A549 (cell line): Measurements from ENCODE around the gene KRTAP20-3.

Experiments used
- BCL3 ChIP-seq: fragments of >200 bp; sonication (Bioruptor Twin); formaldehyde crosslinking; IDR thresholded peaks from 3 replicates; pipeline ENCODE4 v1.6.1; 2016
- CBX8 ChIP-seq: fragments of 200-600 bp; sonication (generic); IDR thresholded peaks from 2 replicates; pipeline ENCODE4 v1.6.1; 2016
- CEBPB ChIP-seq, 2 experiments: fragments of >200 bp in 1 of 2; sonication (Bioruptor Twin) in 1 of 2; formaldehyde crosslinking in 1 of 2; IDR thresholded peaks; 2 replicates each; pipeline ENCODE4 v1.6.1; 2012 to 2016
- CTCF ChIP-seq: fragments of >200 bp; sonication (Bioruptor Twin); formaldehyde crosslinking; IDR thresholded peaks from 3 replicates; pipeline ENCODE4 v1.5.1; 2016
- ELK1 ChIP-seq: fragments of 150-350 bp; IDR thresholded peaks from 2 replicates; pipeline ENCODE4 v1.6.1; 2014; ENCODE audit warnings: low read depth, mild to moderate bottlenecking, low read length
- ESRRA ChIP-seq: fragments of 150-350 bp; IDR thresholded peaks from 2 replicates; pipeline ENCODE4 v1.6.1; 2014; ENCODE audit warnings: mild to moderate bottlenecking, low read length, borderline replicate concordance
- FOXS1 ChIP-seq: fragments of 250-450 bp; sonication (Bioruptor Pico); IDR thresholded peaks from 2 replicates; pipeline ENCODE4 v1.5.0; 2020; ENCODE audit warnings: mild to moderate bottlenecking, moderate library complexity
- MYC ChIP-seq: IDR thresholded peaks from 2 replicates; pipeline ENCODE4 v1.6.1; 2012; ENCODE audit warnings: mild to moderate bottlenecking, inconsistent platforms, low read length, improper control_type of control experiment, borderline replicate concordance
- NPAS2 ChIP-seq: fragments of 250-450 bp; sonication (Bioruptor Pico); IDR thresholded peaks from 2 replicates; pipeline ENCODE4 v1.8.0; 2022; ENCODE audit warnings: mild to moderate bottlenecking, moderate library complexity, borderline replicate concordance
- PBX3 ChIP-seq: IDR thresholded peaks from 2 replicates; pipeline ENCODE4 v1.6.1; 2012
- POLR2A ChIP-seq: IDR thresholded peaks from 2 replicates; pipeline ENCODE4 v1.6.1; 2012; ENCODE audit warnings: mild to moderate bottlenecking, low read length
- SMC3 ChIP-seq: fragments of >200 bp; sonication (Bioruptor Twin); formaldehyde crosslinking; IDR thresholded peaks from 3 replicates; pipeline ENCODE4 v1.6.1; 2018; ENCODE audit warnings: inconsistent platforms
- USF2 ChIP-seq: fragments of 450-650 bp; IDR thresholded peaks from 2 replicates; pipeline ENCODE4 v1.6.1; 2014; ENCODE audit warnings: antibody characterized with exemption
- ZSCAN20 ChIP-seq: fragments of 250-450 bp; sonication (Bioruptor Pico); IDR thresholded peaks from 2 replicates; pipeline ENCODE4 v1.8.0; 2022; ENCODE audit warnings: mild to moderate bottlenecking, moderate library complexity

GRCh38 chr21:30642564-30642963 is at the start of gene KRTAP20-3:
- no peak for TF ChIP-seq CEBPB (IDR thresholded peaks at IDR 0.05)
- TF ChIP-seq FOXS1 (CRISPR knock-in tag), result no peak
- no peak for TF ChIP-seq ESRRA
- TF ChIP-seq CTCF, result no peak
- TF ChIP-seq CBX8, result no peak
- no peak for TF ChIP-seq ELK1
- no peak for TF ChIP-seq USF2
- TF ChIP-seq BCL3, result no peak
- no peak for TF ChIP-seq POLR2A
- no peak for TF ChIP-seq ZSCAN20
- TF ChIP-seq SMC3, result no peak
- TF ChIP-seq MYC, result no peak
- no peak for TF ChIP-seq NPAS2 (CRISPR knock-in tag)
- TF ChIP-seq PBX3, result no peak
